GM12874 (cell line): ENCODE data around the gene TMEM131.

Source experiments
- CTCF ChIP-seq: IDR thresholded peaks from 2 replicates; pipeline ENCODE4 v1.5.1; 2011; ENCODE audit warnings: low read depth, mild to moderate bottlenecking, control low read depth, low read length, moderate library complexity; ENCODE audit not compliant: insufficient read depth

The TMEM131 gene

GRCh38 chr2:97724501-97724900 lies 271.2 kb downstream of the TMEM131 start:
- no peak for TF ChIP-seq CTCF

GRCh38 chr2:97724073-97724410 lies 271.7 kb downstream of the TMEM131 start:
- no peak for TF ChIP-seq CTCF

GRCh38 chr2:97723156-97724072 lies 272.3 kb downstream of the TMEM131 start:
- no peak for TF ChIP-seq CTCF

GRCh38 chr2:97722227-97722626 lies 273.5 kb downstream of the TMEM131 start:
- no peak for TF ChIP-seq CTCF

- no peak for TF ChIP-seq CTCF
These were observed 275.0 kb downstream of the TMEM131 start for GRCh38 chr2:97720746-97721145.

- TF ChIP-seq CTCF, result no peak
These were observed 276.2 kb downstream of the TMEM131 start for GRCh38 chr2:97719362-97720155.

- no peak for TF ChIP-seq CTCF
These were observed 276.8 kb downstream of the TMEM131 start for GRCh38 chr2:97718942-97719341.
